ENCODE measurements around the gene DOC2B. TPM values are rescaled to one million over a fixed set of nuclear protein-coding genes. Genes with fewer than 3 reads are reported as not detected.
"Not testable (repeated sequence)": the region's sequence is repeated elsewhere in the genome, so short reads cannot be mapped to it uniquely, and the experiment has no call there.

The DOC2B gene
- total and polyA plus RNA-seq, 10 donors = 0.91 to 17.0 (median 7.1) TPM

GRCh38 chr17:142102-142661, 39.3 kb downstream of the DOC2B start:
- H3K4me1 ChIP-seq = peaks cover 0 to 15% (median 10%) of the 10 kb centered on the region in 6 donors
- peak; percentile 61 for DNase-seq
- 92 to 96% (median 93%) methylated on average over 23 of the region's 23 CpGs for WGBS, 5 donors
- TF ChIP-seq POLR2A (IDR thresholded peaks at IDR 0.05) = no peak
- no peak for TF ChIP-seq CTCF (IDR thresholded peaks at IDR 0.05 in 8 of 11, conservative IDR thresholded peaks at IDR 0.05 in 3 of 11)
- no peak for TF ChIP-seq POLR2AphosphoS5 (IDR thresholded peaks at IDR 0.05)
- H3K27me3 ChIP-seq (replicated peaks in 1 of 7) = peaks cover 0 to 5% (median 0%) of the 10 kb centered on the region in 7 donors
- H3K27ac ChIP-seq = no peak overlapping the region
- peaks cover 0 to 12% (median 0%) of the 10 kb centered on the region in 6 donors for H3K36me3 ChIP-seq
- no peaks in the 10 kb centered on the region for H3K9me3 ChIP-seq
- no peak overlapping the region for H3K4me3 ChIP-seq
- intact Hi-C loops (cut with DNase I; ENCODE audit: low total_unique reads) = no loop called here

GRCh38 chr17:139401-140205, 41.8 kb downstream of the DOC2B start:
- H3K36me3 ChIP-seq; H3K27me3 ChIP-seq (replicated peaks in 1 of 7); H3K4me3 ChIP-seq; H3K27ac ChIP-seq; H3K9me3 ChIP-seq; intact Hi-C loops (cut with DNase I; ENCODE audit: low total_unique reads): not testable (repeated sequence)
- H3K4me1 ChIP-seq = peaks cover 0 to 14% (median 8%) of the 10 kb centered on the region in 6 donors
- peak; percentile 40 for DNase-seq
- 63 to 77% (median 73%) methylated on average over 6 to 21 of the region's 22 CpGs for WGBS, 5 donors

GRCh38 chr17:137166-137807, 44.2 kb downstream of the DOC2B start, which contains the start of gene SCGB1C2:
Gene SCGB1C2, plus strand, starts transcription at chr17:137569. Its CDS starts 22 bp downstream, at chr17:137591.
- H3K9me3 ChIP-seq; H3K27me3 ChIP-seq (replicated peaks in 1 of 7); H3K4me3 ChIP-seq; H3K4me1 ChIP-seq; H3K36me3 ChIP-seq; intact Hi-C loops (cut with DNase I; ENCODE audit: low total_unique reads); H3K27ac ChIP-seq: not testable (repeated sequence)
- WGBS, 5 donors = 60 to 90% (median 86%) methylated on average over 1 to 11 of the region's 16 CpGs; no CpG with 5 or more reads in 1 of the 5 donors
- peak; percentile 18 for DNase-seq

GRCh38 chr17:136531-136930, 44.9 kb downstream of the DOC2B start:
- intact Hi-C loops (cut with DNase I; ENCODE audit: low total_unique reads); H3K9me3 ChIP-seq; H3K4me3 ChIP-seq; H3K4me1 ChIP-seq; H3K27me3 ChIP-seq (replicated peaks in 1 of 7); H3K36me3 ChIP-seq; H3K27ac ChIP-seq: not testable (repeated sequence)
- peak in 7 of 11 experiments; percentile 39 to 77 (median 67) for TF ChIP-seq CTCF (IDR thresholded peaks at IDR 0.05 in 8 of 11, conservative IDR thresholded peaks at IDR 0.05 in 3 of 11)
- DNase-seq = peak; percentile 91
- 0% methylated on average over 3 of the region's 4 CpGs; no CpG with 5 or more reads in 2 of the 5 donors for WGBS, 5 donors

GRCh38 chr17:135895-136294, 45.6 kb downstream of the DOC2B start:
- H3K27me3 ChIP-seq (replicated peaks in 1 of 7); DNase-seq; H3K4me3 ChIP-seq; H3K27ac ChIP-seq; H3K36me3 ChIP-seq; H3K9me3 ChIP-seq; H3K4me1 ChIP-seq; intact Hi-C loops (cut with DNase I; ENCODE audit: low total_unique reads): not testable (repeated sequence)
- no CpG with 5 or more reads among the region's 1 CpG for WGBS, 5 donors

- H3K27me3 ChIP-seq (replicated peaks in 1 of 7); H3K9me3 ChIP-seq; intact Hi-C loops (cut with DNase I; ENCODE audit: low total_unique reads); H3K27ac ChIP-seq; H3K36me3 ChIP-seq; H3K4me3 ChIP-seq; H3K4me1 ChIP-seq: not testable (repeated sequence)
- DNase-seq = peak; percentile 45
- WGBS, 5 donors = 81 to 93% (median 87%) methylated on average over 6 of the region's 6 CpGs
Observed at GRCh38 chr17:135022-135421, 46.4 kb downstream of the DOC2B start.
